SK-N-SH (cell line): ENCODE results near the gene KRTAP9-7. TPM values are rescaled to one million over a fixed set of nuclear protein-coding genes. Genes with fewer than 3 reads are reported as not detected.

Experiments
- CTCF ChIA-PET: fragments of 300-600, 350-600 bp; formaldehyde crosslinking; extraction: SDS; loops from one replicate; lab custom pipeline; 2021; lab: Yijun Ruan, JAX
- POLR2A ChIA-PET: fragments of 350-600 bp; sonication (Branson Sonifier 250); formaldehyde crosslinking; extraction: SDS; loops from one replicate; lab custom pipeline; 2020; ENCODE audit warnings: antibody characterized with exemption, inconsistent platforms; lab: Yijun Ruan, JAX
- DNase-seq: peaks from one replicate; pipeline ENCODE4 v3.0.0; 2012
- H2AFZ ChIP-seq: fragments of 200-600 bp; sonication (generic); 2 replicates; pipeline ENCODE4 v1.8.1; 2016; ENCODE audit warnings: antibody characterized with exemption, mild to moderate bottlenecking, low read depth
- H3F3A ChIP-seq: fragments of 200-600 bp; sonication (generic); replicated peaks from 2 replicates; pipeline ENCODE3; 2016; ENCODE audit warnings: antibody characterized with exemption, mild to moderate bottlenecking; ENCODE audit not compliant: insufficient read depth
- H3K27ac ChIP-seq, 2 experiments: fragments of 200-500 bp in 1 of 2; fragments of 200-600 bp in 1 of 2; sonication (Bioruptor generic) in 1 of 2; sonication (generic), shearing (Covaris generic) in 1 of 2; 2 replicates each; pipeline versions ENCODE4 v1.5.1 to v1.6.1; 2014 to 2016; ENCODE audit warnings: low read depth in 2 of 2, inconsistent platforms in 1 of 2, low read length in 1 of 2, mild to moderate bottlenecking in 1 of 2, mixed read lengths in 1 of 2
- H3K27me3 ChIP-seq: fragments of 200-600 bp; sonication (generic), shearing (Covaris generic); 2 replicates; pipeline ENCODE4 v1.6.1; 2016; ENCODE audit warnings: mixed run types; ENCODE audit not compliant: insufficient read depth
- H3K36me3 ChIP-seq, 2 experiments: fragments of 200-500 bp in 1 of 2; fragments of 200-600 bp in 1 of 2; sonication (Bioruptor generic) in 1 of 2; sonication (generic) in 1 of 2; replicated peaks in 1 of 2; 2 replicates each; pipeline versions ENCODE3 to v1.5.1; 2014 to 2016; ENCODE audit warnings: low read length in 1 of 2, mild to moderate bottlenecking in 1 of 2; ENCODE audit not compliant: insufficient read depth in 2 of 2, control insufficient read depth in 1 of 2
- H3K4me1 ChIP-seq, 2 experiments: fragments of 200-500 bp in 1 of 2; fragments of 200-600 bp in 1 of 2; sonication (Bioruptor generic) in 1 of 2; sonication (generic), shearing (Covaris generic) in 1 of 2; 2 replicates each; pipeline versions ENCODE4 v1.5.1 to v1.6.1; 2014 to 2016; ENCODE audit warnings: low read depth in 1 of 2, low read length in 1 of 2, mixed run types in 1 of 2; ENCODE audit not compliant: insufficient read depth in 2 of 2, control insufficient read depth in 1 of 2
- H3K4me2 ChIP-seq: fragments of 200-600 bp; sonication (generic), shearing (Covaris generic); 2 replicates; pipeline ENCODE4 v1.6.1; 2017; ENCODE audit warnings: mixed run types
- H3K4me3 ChIP-seq, 2 experiments: fragments of 200-500 bp in 1 of 2; fragments of 200-600 bp in 1 of 2; sonication (Bioruptor generic) in 1 of 2; sonication (generic), shearing (Covaris generic) in 1 of 2; 2 replicates each; pipeline versions ENCODE4 v1.5.1 to v1.8.1; 2014 to 2016; ENCODE audit warnings: low read depth in 2 of 2, inconsistent platforms in 1 of 2, low read length in 1 of 2, mild to moderate bottlenecking in 1 of 2, mixed read lengths in 1 of 2, moderate library complexity in 1 of 2
- H3K79me2 ChIP-seq: fragments of 200-600 bp; sonication (generic); 2 replicates; pipeline ENCODE4 v1.8.1; 2017; ENCODE audit warnings: mild to moderate bottlenecking; ENCODE audit not compliant: insufficient read depth
- H3K9ac ChIP-seq: fragments of 200-600 bp; sonication (generic); 2 replicates; pipeline ENCODE4 v1.6.1; 2017; ENCODE audit warnings: mixed run types
- H3K9me2 ChIP-seq: fragments of 200-600 bp; sonication (generic); 2 replicates; pipeline ENCODE4 v1.6.1; 2017; ENCODE audit warnings: mixed run types
- H3K9me3 ChIP-seq: fragments of 200-600 bp; sonication (generic); 2 replicates; pipeline ENCODE4 v1.6.1; 2017; ENCODE audit warnings: mixed run types, mild to moderate bottlenecking, moderate library complexity
- H4K20me1 ChIP-seq: fragments of 200-600 bp; sonication (generic); 2 replicates; pipeline ENCODE4 v1.6.1; 2017; ENCODE audit warnings: mild to moderate bottlenecking, mixed run types; ENCODE audit not compliant: insufficient read depth
- EZH2phosphoT487 ChIP-seq: fragments of 200-600 bp; sonication (generic); IDR thresholded peaks from 2 replicates; pipeline ENCODE4 v1.6.1; 2017; ENCODE audit warnings: low read depth, mixed run types, mild to moderate bottlenecking, antibody characterized with exemption, moderate library complexity, borderline replicate concordance
- GABPA ChIP-seq: IDR thresholded peaks from 2 replicates; pipeline ENCODE4 v1.4.0; 2012; ENCODE audit warnings: low read depth, mild to moderate bottlenecking
- JUND ChIP-seq: IDR thresholded peaks from 2 replicates; pipeline ENCODE4 v1.4.0; 2012
- MEF2A ChIP-seq: IDR thresholded peaks from 2 replicates; pipeline ENCODE4 v1.4.0; 2012; ENCODE audit warnings: low read depth, borderline replicate concordance
- NFIC ChIP-seq: IDR thresholded peaks from 2 replicates; pipeline ENCODE4 v1.4.0; 2012; ENCODE audit warnings: borderline replicate concordance
- POLR2AphosphoS5 ChIP-seq: IDR thresholded peaks from 2 replicates; pipeline ENCODE4 v1.6.1; 2012; ENCODE audit warnings: low read depth, low read length
- RAD21 ChIP-seq: IDR thresholded peaks from 2 replicates; pipeline ENCODE4 v1.6.1; 2012; ENCODE audit warnings: mild to moderate bottlenecking, low read length
- RCOR1 ChIP-seq: fragments of 150-350 bp; IDR thresholded peaks from 2 replicates; pipeline ENCODE4 v1.6.1; 2017; ENCODE audit warnings: antibody characterized with exemption, low read length
- RFX5 ChIP-seq: IDR thresholded peaks from 2 replicates; pipeline ENCODE4 v1.6.1; 2012; ENCODE audit warnings: mild to moderate bottlenecking, improper control_type of control experiment, low read length
- TCF12 ChIP-seq: IDR thresholded peaks from 2 replicates; pipeline ENCODE4 v1.4.0; 2012
- TEAD4 ChIP-seq: IDR thresholded peaks from 2 replicates; pipeline ENCODE4 v1.4.0; 2012; ENCODE audit warnings: mild to moderate bottlenecking, borderline replicate concordance; ENCODE audit not compliant: insufficient read depth
- WGBS: methylation state at CpG from one replicate; pipeline ENCODE4 v1.1.6; 2017; ENCODE audit warnings: low lambda C conversion rate; 5-methylcytosine and 5-hydroxymethylcytosine counted together
- polyA plus RNA-seq, 3 experiments: library from polyadenylated mRNA; depleted of rRNA; stranded (reverse); fragments of >200 nt; gene quantifications; 2 replicates each; pipeline ENCODE4 v1.2.3, GENCODE V29; 2012
- TF ChIP-seq, protein P1 (sequence below): IDR thresholded peaks from 2 replicates; pipeline ENCODE4 v1.4.0; 2012; ENCODE audit warnings: low read depth
- TF ChIP-seq, protein P2 (sequence below): fragments of 200-600 bp; sonication (generic); IDR thresholded peaks from 2 replicates; pipeline ENCODE4 v1.6.1; 2017; ENCODE audit warnings: antibody characterized with exemption, mild to moderate bottlenecking, moderate library complexity
- TF ChIP-seq, protein P3 (sequence below): IDR thresholded peaks from 2 replicates; pipeline ENCODE4 v1.4.0; 2012; ENCODE audit warnings: low read depth, borderline replicate concordance
- TF ChIP-seq, protein P4 (sequence below): IDR thresholded peaks from 2 replicates; pipeline ENCODE4; 2012
- TF ChIP-seq, protein P5 (sequence below): fragments of 150-350 bp; IDR thresholded peaks from 2 replicates; pipeline ENCODE4 v1.6.1; 2016; ENCODE audit warnings: mild to moderate bottlenecking, low read depth, low read length

Gene KRTAP9-7
- polyA plus RNA-seq, 1 of the 3 experiments (the other 2 are of a cell fraction) = not detected

DNA sequence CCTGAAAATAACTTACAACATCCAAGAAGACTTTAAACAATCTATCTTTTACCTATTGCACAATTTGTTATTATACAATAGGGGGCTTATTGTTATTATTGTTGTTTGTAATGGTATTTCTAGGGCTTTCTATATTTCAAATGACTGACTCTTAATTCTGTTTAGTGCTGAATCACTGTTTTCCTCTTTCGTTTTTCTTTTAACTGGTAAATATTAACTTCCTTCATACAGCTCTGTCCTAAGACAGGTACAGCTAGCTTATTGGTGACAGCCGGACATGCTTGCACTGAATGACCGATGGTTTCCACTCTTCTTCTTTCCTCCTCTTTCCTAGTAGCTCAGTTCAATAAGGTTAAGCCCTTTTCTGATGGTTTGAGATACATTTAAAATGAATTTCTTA, 11.6 kb downstream of the KRTAP9-7 start:
- Histone ChIP-seq H3K4me1 (no peaks in the 10 kb centered on the region), H3K27ac (no peak overlapping the region), H3K27me3 (peaks cover 43% of the 10 kb centered on the region), H3K4me3 (no peak overlapping the region), H3K4me2 (no peak overlapping the region), H3K36me3 (no peaks in the 10 kb centered on the region), H3F3A (no peaks in the 10 kb centered on the region), H2AFZ (no peak overlapping the region), H3K9ac (no peak overlapping the region), H4K20me1 (no peaks in the 10 kb centered on the region), H3K79me2 (no peaks in the 10 kb centered on the region), H3K9me2 (no peaks in the 10 kb centered on the region), H3K9me3 (no peaks in the 10 kb centered on the region)
- 8% methylated on average over 3 of the region's 3 CpGs for WGBS
- CTCF ChIA-PET = no interaction called here
- TF ChIP-seq GABPA = no peak
- TF ChIP-seq, protein P1, sequence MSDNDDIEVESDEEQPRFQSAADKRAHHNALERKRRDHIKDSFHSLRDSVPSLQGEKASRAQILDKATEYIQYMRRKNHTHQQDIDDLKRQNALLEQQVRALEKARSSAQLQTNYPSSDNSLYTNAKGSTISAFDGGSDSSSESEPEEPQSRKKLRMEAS = no peak
- TF ChIP-seq, protein P2, sequence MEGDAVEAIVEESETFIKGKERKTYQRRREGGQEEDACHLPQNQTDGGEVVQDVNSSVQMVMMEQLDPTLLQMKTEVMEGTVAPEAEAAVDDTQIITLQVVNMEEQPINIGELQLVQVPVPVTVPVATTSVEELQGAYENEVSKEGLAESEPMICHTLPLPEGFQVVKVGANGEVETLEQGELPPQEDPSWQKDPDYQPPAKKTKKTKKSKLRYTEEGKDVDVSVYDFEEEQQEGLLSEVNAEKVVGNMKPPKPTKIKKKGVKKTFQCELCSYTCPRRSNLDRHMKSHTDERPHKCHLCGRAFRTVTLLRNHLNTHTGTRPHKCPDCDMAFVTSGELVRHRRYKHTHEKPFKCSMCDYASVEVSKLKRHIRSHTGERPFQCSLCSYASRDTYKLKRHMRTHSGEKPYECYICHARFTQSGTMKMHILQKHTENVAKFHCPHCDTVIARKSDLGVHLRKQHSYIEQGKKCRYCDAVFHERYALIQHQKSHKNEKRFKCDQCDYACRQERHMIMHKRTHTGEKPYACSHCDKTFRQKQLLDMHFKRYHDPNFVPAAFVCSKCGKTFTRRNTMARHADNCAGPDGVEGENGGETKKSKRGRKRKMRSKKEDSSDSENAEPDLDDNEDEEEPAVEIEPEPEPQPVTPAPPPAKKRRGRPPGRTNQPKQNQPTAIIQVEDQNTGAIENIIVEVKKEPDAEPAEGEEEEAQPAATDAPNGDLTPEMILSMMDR = no peak
- no peak for TF ChIP-seq EZH2phosphoT487
- TF ChIP-seq JUND = no peak
- no peak for TF ChIP-seq TCF12
- no peak for TF ChIP-seq RFX5
- TF ChIP-seq, protein P3, sequence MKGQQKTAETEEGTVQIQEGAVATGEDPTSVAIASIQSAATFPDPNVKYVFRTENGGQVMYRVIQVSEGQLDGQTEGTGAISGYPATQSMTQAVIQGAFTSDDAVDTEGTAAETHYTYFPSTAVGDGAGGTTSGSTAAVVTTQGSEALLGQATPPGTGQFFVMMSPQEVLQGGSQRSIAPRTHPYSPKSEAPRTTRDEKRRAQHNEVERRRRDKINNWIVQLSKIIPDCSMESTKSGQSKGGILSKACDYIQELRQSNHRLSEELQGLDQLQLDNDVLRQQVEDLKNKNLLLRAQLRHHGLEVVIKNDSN = no peak
- TF ChIP-seq, protein P4, sequence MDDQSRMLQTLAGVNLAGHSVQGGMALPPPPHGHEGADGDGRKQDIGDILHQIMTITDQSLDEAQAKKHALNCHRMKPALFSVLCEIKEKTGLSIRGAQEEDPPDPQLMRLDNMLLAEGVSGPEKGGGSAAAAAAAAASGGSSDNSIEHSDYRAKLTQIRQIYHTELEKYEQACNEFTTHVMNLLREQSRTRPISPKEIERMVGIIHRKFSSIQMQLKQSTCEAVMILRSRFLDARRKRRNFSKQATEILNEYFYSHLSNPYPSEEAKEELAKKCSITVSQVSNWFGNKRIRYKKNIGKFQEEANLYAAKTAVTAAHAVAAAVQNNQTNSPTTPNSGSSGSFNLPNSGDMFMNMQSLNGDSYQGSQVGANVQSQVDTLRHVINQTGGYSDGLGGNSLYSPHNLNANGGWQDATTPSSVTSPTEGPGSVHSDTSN = no peak
- TF ChIP-seq TEAD4 = no peak
- DNase-seq = no peak
- POLR2A ChIA-PET = no interaction called here

DNA sequence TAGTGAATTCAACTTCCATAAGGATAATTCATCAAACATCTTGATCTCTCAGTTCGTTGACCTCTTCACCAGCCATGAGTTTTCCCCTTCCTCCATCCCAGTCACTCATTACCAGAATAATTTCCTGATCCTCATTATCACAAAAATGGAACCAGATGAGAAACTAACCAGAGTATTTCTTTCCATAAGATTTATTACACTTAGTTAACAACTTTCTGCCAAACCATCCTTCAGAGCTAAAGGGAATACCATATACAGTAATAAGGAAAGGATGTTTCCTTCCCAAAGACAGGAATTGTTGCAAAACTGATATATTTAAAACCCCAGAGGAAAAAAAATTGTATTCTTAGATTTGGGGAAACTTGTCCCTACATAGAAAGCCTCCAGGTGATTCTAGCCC, 18.5 kb downstream of the KRTAP9-7 start:
- 16% methylated on average over 1 of the region's 1 CpG for WGBS
- no peak for DNase-seq
- no peaks in the 10 kb centered on the region for H4K20me1 ChIP-seq
- H3K9me2 ChIP-seq = no peaks in the 10 kb centered on the region
- POLR2A ChIA-PET = no interaction called here
- no peak overlapping the region for H3K4me3 ChIP-seq
- no peaks in the 10 kb centered on the region for H3K79me2 ChIP-seq
- no peaks in the 10 kb centered on the region for H3K36me3 ChIP-seq
- no peak overlapping the region for H3K9ac ChIP-seq
- H3K4me1 ChIP-seq = no peaks in the 10 kb centered on the region
- no peaks in the 10 kb centered on the region for H3K9me3 ChIP-seq
- no peaks in the 10 kb centered on the region for H3F3A ChIP-seq
- H3K4me2 ChIP-seq = no peak overlapping the region
- CTCF ChIA-PET = interaction anchor here (1.5 kb wide), 1 partner anchor 19 kb away, joined by 4 read pairs; no protein-coding TSS in a partner anchor
- H3K27me3 ChIP-seq = peaks cover 55% of the 10 kb centered on the region; the same call in 1 of the 2 replicates
- no peak overlapping the region for H3K27ac ChIP-seq
- no peak overlapping the region for H2AFZ ChIP-seq
- TF ChIP-seq, protein P3 = no peak
- TF ChIP-seq RCOR1 (no peak), POLR2AphosphoS5 (no peak), GABPA (no peak), NFIC (no peak), MEF2A (no peak), TCF12 (no peak), RAD21 (no peak)
- TF ChIP-seq, protein P1 = no peak
- TF ChIP-seq, protein P2 = no peak
- TF ChIP-seq, protein P5, sequence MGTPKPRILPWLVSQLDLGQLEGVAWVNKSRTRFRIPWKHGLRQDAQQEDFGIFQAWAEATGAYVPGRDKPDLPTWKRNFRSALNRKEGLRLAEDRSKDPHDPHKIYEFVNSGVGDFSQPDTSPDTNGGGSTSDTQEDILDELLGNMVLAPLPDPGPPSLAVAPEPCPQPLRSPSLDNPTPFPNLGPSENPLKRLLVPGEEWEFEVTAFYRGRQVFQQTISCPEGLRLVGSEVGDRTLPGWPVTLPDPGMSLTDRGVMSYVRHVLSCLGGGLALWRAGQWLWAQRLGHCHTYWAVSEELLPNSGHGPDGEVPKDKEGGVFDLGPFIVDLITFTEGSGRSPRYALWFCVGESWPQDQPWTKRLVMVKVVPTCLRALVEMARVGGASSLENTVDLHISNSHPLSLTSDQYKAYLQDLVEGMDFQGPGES = no peak
